A549 (cell line): Measurements from ENCODE around the gene SLC47A2. TPM values are rescaled to one million over a fixed set of nuclear protein-coding genes. Genes with fewer than 3 reads are reported as not detected.

ENCODE experiments used
- ATAC-seq, 2 experiments: fragments of 200-7000 bp in 1 of 2; fragments of >200 bp in 1 of 2; cut with Nextera tagmentation in 1 of 2; cut with Tn5 transposase in 1 of 2; 3 replicates each; pipeline versions ENCODE4 v1.8.0 to v1.9.1; 2018 to 2020; ENCODE audit warnings: mild to moderate bottlenecking in 1 of 2, moderate library complexity in 1 of 2
- CTCF ChIA-PET: fragments of 300-600 bp; sonication (Branson Sonifier 250); formaldehyde crosslinking; extraction: SDS; loops from one replicate; lab custom pipeline; 2021; ENCODE audit warnings: antibody characterized with exemption, inconsistent platforms; lab: Yijun Ruan, JAX
- POLR2A ChIA-PET: fragments of 350-600 bp; formaldehyde crosslinking; extraction: SDS; loops from one replicate; lab custom pipeline; 2021; ENCODE audit warnings: antibody characterized with exemption, inconsistent platforms; lab: Yijun Ruan, JAX
- DNase-seq, 2 experiments: peaks; one replicate each; pipeline versions ENCODE4 v3.0.0 to v3.0.0-alpha.2; 2011 to 2016; ENCODE audit warnings: low read depth in 1 of 2, low spot score in 1 of 2
- FAIRE-seq: peaks from 2 replicates; lab custom pipeline; 2011; peaks lifted over from hg19 to GRCh38; lab: Jason Lieb, UNC
- H3K27ac ChIP-seq, 2 experiments: fragments of >200 bp; sonication (Bioruptor Twin); formaldehyde crosslinking; 3 replicates each; pipeline ENCODE4 v1.5.1; 2016 to 2017
- H3K4me1 ChIP-seq: fragments of >200 bp; sonication (Bioruptor Twin); formaldehyde crosslinking; 3 replicates; pipeline ENCODE4 v1.6.1; 2016
- H3K4me2 ChIP-seq: fragments of >200 bp; sonication (Bioruptor Twin); formaldehyde crosslinking; 3 replicates; pipeline ENCODE4 v1.6.1; 2016
- H3K4me3 ChIP-seq: fragments of >200 bp; sonication (Bioruptor Twin); formaldehyde crosslinking; 3 replicates; pipeline ENCODE4 v1.5.1; 2016
- H3K9me3 ChIP-seq: fragments of >200 bp; sonication (Bioruptor Twin); formaldehyde crosslinking; 3 replicates; pipeline ENCODE4 v1.6.1; 2016
- ATOH8 ChIP-seq: fragments of 250-450 bp; sonication (Bioruptor Pico); IDR thresholded peaks from 2 replicates; pipeline ENCODE4 v1.5.0; 2020; ENCODE audit warnings: low read depth, mild to moderate bottlenecking, moderate library complexity
- CBX2 ChIP-seq: fragments of 200-600 bp; sonication (generic); IDR thresholded peaks from 2 replicates; pipeline ENCODE4 v1.6.1; 2016; ENCODE audit warnings: low read depth, mild to moderate bottlenecking, borderline replicate concordance
- CEBPB ChIP-seq, 2 experiments: fragments of >200 bp in 1 of 2; sonication (Bioruptor Twin) in 1 of 2; formaldehyde crosslinking in 1 of 2; IDR thresholded peaks; 2 replicates each; pipeline ENCODE4 v1.6.1; 2012 to 2016
- E2F6 ChIP-seq: IDR thresholded peaks from 2 replicates; pipeline ENCODE4 v1.6.1; 2012; ENCODE audit warnings: low read depth, borderline replicate concordance
- EHMT2 ChIP-seq: fragments of 200-600 bp; sonication (generic); IDR thresholded peaks from 2 replicates; pipeline ENCODE4 v1.6.1; 2016; ENCODE audit warnings: antibody characterized with exemption, low read depth, mild to moderate bottlenecking, moderate library complexity
- FOSB ChIP-seq: fragments of 250-450 bp; sonication (Bioruptor Pico); IDR thresholded peaks from 2 replicates; pipeline ENCODE4 v1.5.0; 2020; ENCODE audit warnings: mild to moderate bottlenecking, moderate library complexity
- FOXS1 ChIP-seq: fragments of 250-450 bp; sonication (Bioruptor Pico); IDR thresholded peaks from 2 replicates; pipeline ENCODE4 v1.5.0; 2020; ENCODE audit warnings: mild to moderate bottlenecking, moderate library complexity
- HDAC2 ChIP-seq: fragments of 200-600 bp; sonication (generic); IDR thresholded peaks from 2 replicates; pipeline ENCODE4 v1.6.1; 2016
- HES2 ChIP-seq: fragments of >200 bp; sonication (Bioruptor Twin); formaldehyde crosslinking; IDR thresholded peaks from 2 replicates; pipeline ENCODE4 v1.6.1; 2016
- HOXB5 ChIP-seq: fragments of 250-450 bp; sonication (Bioruptor Pico); IDR thresholded peaks from 2 replicates; pipeline ENCODE4 v1.5.0; 2020; ENCODE audit warnings: mild to moderate bottlenecking, moderate library complexity
- KDM1A ChIP-seq: fragments of 200-600 bp; sonication (generic); IDR thresholded peaks from 2 replicates; pipeline ENCODE4 v1.6.1; 2016; ENCODE audit warnings: low read depth, mild to moderate bottlenecking
- NFE2L2 ChIP-seq: fragments of 150-350 bp; conservative IDR thresholded peaks from 2 replicates; pipeline ENCODE4 v1.6.1; 2014; ENCODE audit warnings: low read length
- NPAS2 ChIP-seq: fragments of 250-450 bp; sonication (Bioruptor Pico); IDR thresholded peaks from 2 replicates; pipeline ENCODE4 v1.8.0; 2022; ENCODE audit warnings: mild to moderate bottlenecking, moderate library complexity, borderline replicate concordance
- PBX3 ChIP-seq: IDR thresholded peaks from 2 replicates; pipeline ENCODE4 v1.6.1; 2012
- PHF8 ChIP-seq: fragments of 200-600 bp; sonication (generic); IDR thresholded peaks from 2 replicates; pipeline ENCODE4 v1.6.1; 2016; ENCODE audit warnings: low read depth, mild to moderate bottlenecking, antibody characterized with exemption, moderate library complexity, borderline replicate concordance
- RARB ChIP-seq: fragments of 250-450 bp; sonication (Bioruptor Pico); IDR thresholded peaks from 2 replicates; pipeline ENCODE4 v1.8.0; 2021; ENCODE audit warnings: mild to moderate bottlenecking, moderate library complexity
- REST ChIP-seq: fragments of 200-600 bp; sonication (generic); IDR thresholded peaks from 2 replicates; pipeline ENCODE4 v1.6.1; 2016; ENCODE audit warnings: antibody characterized with exemption, mild to moderate bottlenecking, moderate library complexity
- RFX5 ChIP-seq: fragments of 450-650 bp; IDR thresholded peaks from 2 replicates; pipeline ENCODE4 v1.7.1; 2014; ENCODE audit warnings: antibody characterized with exemption, mild to moderate bottlenecking, moderate library complexity
- TP53 ChIP-seq: fragments of 250-450 bp; sonication (Bioruptor Pico); IDR thresholded peaks from 2 replicates; pipeline ENCODE4 v1.5.0; 2021; ENCODE audit warnings: mild to moderate bottlenecking, moderate library complexity
- ZC3H11A ChIP-seq: fragments of 450-650 bp; IDR thresholded peaks from 2 replicates; pipeline ENCODE4 v1.6.1; 2014; ENCODE audit warnings: antibody characterized with exemption, mild to moderate bottlenecking
- WGBS: methylation state at CpG from one replicate; pipeline ENCODE4 v1.1.6; 2017; ENCODE audit errors: missing lambda C conversion rate; 5-methylcytosine and 5-hydroxymethylcytosine counted together
- polyA plus RNA-seq, 4 experiments: library from polyadenylated mRNA; depleted of rRNA in 3 of 4; stranded (reverse); fragments of >200 nt; fragmentation: RNase III in 1 of 4; extraction: RNeasy Plus Mini Kit Qiagen cat#74134 plus additional on column Dnase treatment in 1 of 4; gene quantifications; 2 replicates in 3 of 4; 3 replicates in 1 of 4; pipeline ENCODE4 v1.2.3, GENCODE V29; 2011 to 2017
- small RNA-seq, 6 experiments: library from RNA; depleted of rRNA; stranded (forward); fragments of <200 nt; gene quantifications; one replicate each; pipeline ENCODE3, GENCODE V24; 2012

The SLC47A2 gene
- polyA plus RNA-seq, 2 of the 4 experiments (the other 2 are of a cell fraction), result 0.13 to 0.27 TPM

- no peaks in the 10 kb centered on the region for H3K9me3 ChIP-seq
- TF ChIP-seq FOXS1 (CRISPR knock-in tag) (no peak), HDAC2 (no peak), CEBPB (IDR thresholded peaks at IDR 0.05) (no peak), FOSB (CRISPR knock-in tag) (no peak), TP53 (CRISPR knock-in tag) (no peak)
- TF ChIP-seq, all 56 proteins: peak for 0
- WGBS, result 84% methylated on average over 4 of the region's 4 CpGs
- DNase-seq, result no peak
- ChIA-PET POLR2A (interaction anchor here (1.4 kb wide), 1 partner anchor 18 kb away, joined by 4 read pairs; no protein-coding TSS in a partner anchor), CTCF (interaction anchor here (0.6 to 1.5 kb wide), 4 partner anchors 12 to 132 kb away, joined by 3 to 5 read pairs (median 4); no protein-coding TSS in a partner anchor)
- Histone ChIP-seq H3K4me1 (peaks cover 21% of the 10 kb centered on the region), H3K4me2 (peak overlapping the region; percentile 43), H3K27ac (no peak overlapping the region), H3K4me3 (no peak overlapping the region)
- ATAC-seq, result peak; percentile 56
- FAIRE-seq, result no peak
These were observed 86.3 kb downstream of the SLC47A2 start for GRCh38 chr17:19630035-19630434.

- TF ChIP-seq EHMT2 (no peak), ZC3H11A (no peak), E2F6 (no peak), CBX2 (no peak), HOXB5 (CRISPR knock-in tag) (no peak), NPAS2 (no peak), PBX3 (no peak), RARB (CRISPR knock-in tag) (no peak), PHF8 (no peak), NFE2L2 (no peak), HES2 (no peak), ATOH8 (no peak), REST (no peak), RFX5 (no peak), HDAC2 (no peak), KDM1A (no peak)
- POLR2A ChIA-PET, result interaction anchor here (0.6 to 1.4 kb wide), 2 partner anchors 13 to 18 kb away, joined by 3 to 4 read pairs; no protein-coding TSS in a partner anchor
These were observed 86.9 kb downstream of the SLC47A2 start for GRCh38 chr17:19629449-19629848.

More at GRCh38 chr17:19629449-19629848, 86.9 kb downstream of the SLC47A2 start:
- no peaks in the 10 kb centered on the region for H3K9me3 ChIP-seq
- H3K4me1 ChIP-seq, result peaks cover 21% of the 10 kb centered on the region
- DNase-seq (no peak), ATAC-seq (peak in 1 of 2 experiments; percentile 13; a peak in 1 of 6 replicates), FAIRE-seq (no peak)
- CTCF ChIA-PET, result interaction anchor here (0.6 to 1.5 kb wide), 4 partner anchors 13 to 133 kb away, joined by 3 to 5 read pairs (median 4); no protein-coding TSS in a partner anchor
- no peak overlapping the region for H3K27ac ChIP-seq
- 21% methylated on average over 3 of the region's 3 CpGs for whole genome bisulfite sequencing
- H3K4me3 ChIP-seq, result no peak overlapping the region
- H3K4me2 ChIP-seq, result peak overlapping the region; percentile 43

Small RNA genes within 50 kb of the gene (small RNA-seq; reads per million reads assigned to genes)
- gene RF00322, result 0 reads per million in 6 experiments

Other genes starting within 250 kb of the SLC47A2 start
- gene SLC47A1, start 182.7 kb downstream of the SLC47A2 start, polyA plus RNA-seq (2011; rRNA removed), result 21.1 and 35.1 TPM in 2 replicates
- 20.4 to 24.6 TPM (median 24.2 TPM) in 3 replicates for gene SLC47A1, start 182.7 kb downstream of the SLC47A2 start, polyA plus RNA-seq (2017; fragmentation: RNase III; extraction: RNeasy Plus Mini Kit Qiagen cat#74134 plus additional on column Dnase treatment)
- gene ALDH3A2, start 67.8 kb downstream of the SLC47A2 start, polyA plus RNA-seq (2011; rRNA removed), result 195 and 225 TPM in 2 replicates
- gene ALDH3A2, start 67.8 kb downstream of the SLC47A2 start, polyA plus RNA-seq (2017; fragmentation: RNase III; extraction: RNeasy Plus Mini Kit Qiagen cat#74134 plus additional on column Dnase treatment), result 140 to 142 TPM (median 140 TPM) in 3 replicates
- 1,190 and 1,547 TPM in 2 replicates for gene ALDH3A1, start 31.7 kb upstream of the SLC47A2 start, polyA plus RNA-seq (2011; rRNA removed)
- gene ALDH3A1, start 31.7 kb upstream of the SLC47A2 start, polyA plus RNA-seq (2017; fragmentation: RNase III; extraction: RNeasy Plus Mini Kit Qiagen cat#74134 plus additional on column Dnase treatment), result 833 to 1,094 TPM (median 959 TPM) in 3 replicates
- gene ULK2, start 151.4 kb upstream of the SLC47A2 start, polyA plus RNA-seq (2011; rRNA removed), result 40.9 and 83.3 TPM in 2 replicates
- 11.1 to 14.4 TPM (median 12.9 TPM) in 3 replicates for gene ULK2, start 151.4 kb upstream of the SLC47A2 start, polyA plus RNA-seq (2017; fragmentation: RNase III; extraction: RNeasy Plus Mini Kit Qiagen cat#74134 plus additional on column Dnase treatment)